Diencephalon (tissue), 1 donor: ENCODE data around the gene KDM4D. TPM values are rescaled to one million over a fixed set of nuclear protein-coding genes. Genes with fewer than 3 reads are reported as not detected.

Experiments
- total RNA-seq: library from RNA; depleted of rRNA; stranded (reverse); fragments of >200 nt; gene quantifications from one replicate; pipeline ENCODE4 v1.2.3, GENCODE V29; 2014

KDM4D gene
- total RNA-seq = 2.5 TPM

GRCh38 chr11:94973099-94973968, at the start of gene KDM4D, which contains the start of gene CWC15:
Gene KDM4D (plus strand): TSS chr11:94973709. CDS start chr11:94997373, 23,664 bp downstream.
Gene CWC15 (minus strand): TSS chr11:94973556. CDS start chr11:94972185, 1,371 bp downstream.

GRCh38 chr11:95024958-95025357, 51.4 kb downstream of the KDM4D start, which contains the start of gene KDM4E:
Gene KDM4E (plus strand): TSS chr11:95025258. CDS start chr11:95025558, 300 bp downstream.

Other genes starting within 250 kb of the KDM4D start
- 39.0 TPM for gene AMOTL1, start 205.4 kb upstream of the KDM4D start, total RNA-seq
- 56.3 TPM for gene CWC15, start 153 bp upstream of the KDM4D start, total RNA-seq
- gene KDM4E, start 51.5 kb downstream of the KDM4D start, total RNA-seq = not detected
- gene KDM4F, start 75.7 kb downstream of the KDM4D start, total RNA-seq = not detected
- 40.4 TPM for gene SRSF8, start 93.2 kb downstream of the KDM4D start, total RNA-seq
- gene ENDOD1, start 116.1 kb downstream of the KDM4D start, total RNA-seq = 42.4 TPM